ENCODE data around the gene KRTAP19-7. TPM values are rescaled to one million over a fixed set of nuclear protein-coding genes. Genes with fewer than 3 reads are reported as not detected.

The KRTAP19-7 gene, protein sequence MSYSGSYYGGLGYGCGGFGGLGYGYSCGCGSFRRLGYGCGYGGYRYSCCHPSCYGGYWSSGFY
- total RNA-seq: not detected in 2 replicates

DNA sequence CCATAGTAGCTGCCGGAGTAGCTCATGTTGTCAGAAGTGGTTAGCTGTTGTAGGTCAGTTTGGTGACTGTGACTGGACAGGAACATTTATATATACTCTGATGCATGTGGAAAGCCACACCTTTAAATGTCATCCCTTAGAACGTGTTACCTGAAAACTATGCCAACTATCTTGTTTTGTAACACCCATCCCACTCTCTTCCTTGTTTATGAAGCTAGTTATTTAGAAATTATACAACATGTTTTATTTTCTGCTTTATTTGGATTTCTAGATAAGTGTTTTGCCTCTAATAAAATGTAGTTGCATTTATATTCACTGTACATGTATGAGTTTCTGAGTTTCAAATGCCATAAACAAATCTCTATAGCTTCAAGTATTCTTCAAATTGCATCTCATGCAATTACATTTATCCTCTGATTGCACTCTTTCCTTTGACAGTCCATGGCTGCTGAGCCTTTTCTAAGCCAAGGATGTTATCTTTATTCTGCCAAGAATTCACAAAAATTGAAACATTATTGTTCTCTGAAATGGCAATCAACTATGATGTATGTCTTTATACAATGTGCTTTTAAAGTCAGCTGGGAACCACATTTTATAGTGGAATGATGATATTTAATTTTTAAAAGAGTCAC lies at the start of gene KRTAP19-7:
Gene KRTAP19-7, minus strand, starts transcription at position 51 of the 632 bp plus-strand sequence. Its CDS starts 25 bp downstream, at position 26.
- intact Hi-C loops (cut with micrococcal nuclease): no loop called here
- Mint-ChIP-seq H3K4me3 (ENCODE audit: low read depth) (no peak within 1 kb of the TSS), H3K27ac (no peak within 1 kb of the TSS), H3K27me3 (ENCODE audit: low read depth) (no peaks in the 10 kb centered on the region), H3K36me3 (ENCODE audit: low read depth) (no peaks in the 10 kb centered on the region), H3K9me3 (no peaks in the 10 kb centered on the region), H3K4me1 (ENCODE audit: low read depth) (no peaks in the 10 kb centered on the region)
- no peak for DNase-seq (ENCODE audit: low spot score)

DNA sequence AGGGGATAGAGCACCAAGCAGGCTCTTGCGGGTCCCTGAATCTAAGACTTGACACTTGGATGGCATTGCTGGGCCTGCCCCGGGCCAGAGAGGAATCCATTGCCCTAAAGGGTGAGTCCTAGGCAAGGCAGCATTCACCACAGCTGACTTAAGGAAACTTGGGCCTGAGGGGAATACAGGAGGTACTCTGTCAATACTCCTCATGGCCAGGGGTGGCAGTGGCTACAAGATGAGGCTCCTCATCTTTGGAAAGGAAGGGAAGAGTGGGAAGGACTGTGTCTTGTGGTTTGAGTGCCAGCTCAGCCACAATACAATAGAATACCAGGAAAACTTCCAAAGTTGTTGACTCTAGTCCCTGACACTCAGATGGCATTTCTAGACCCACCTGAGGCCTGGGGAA lies 44.9 kb upstream of the KRTAP19-7 start:
- Mint-ChIP-seq H3K4me3 (ENCODE audit: low read depth) (no peak overlapping the region), H3K27ac (no peak overlapping the region), H3K9me3 (peaks cover 23% of the 10 kb centered on the region), H3K4me1 (ENCODE audit: low read depth) (no peaks in the 10 kb centered on the region), H3K36me3 (ENCODE audit: low read depth) (no peaks in the 10 kb centered on the region), H3K27me3 (ENCODE audit: low read depth) (no peaks in the 10 kb centered on the region)
- intact Hi-C loops (cut with micrococcal nuclease): no loop called here
- no peak for DNase-seq (ENCODE audit: low spot score)

DNA sequence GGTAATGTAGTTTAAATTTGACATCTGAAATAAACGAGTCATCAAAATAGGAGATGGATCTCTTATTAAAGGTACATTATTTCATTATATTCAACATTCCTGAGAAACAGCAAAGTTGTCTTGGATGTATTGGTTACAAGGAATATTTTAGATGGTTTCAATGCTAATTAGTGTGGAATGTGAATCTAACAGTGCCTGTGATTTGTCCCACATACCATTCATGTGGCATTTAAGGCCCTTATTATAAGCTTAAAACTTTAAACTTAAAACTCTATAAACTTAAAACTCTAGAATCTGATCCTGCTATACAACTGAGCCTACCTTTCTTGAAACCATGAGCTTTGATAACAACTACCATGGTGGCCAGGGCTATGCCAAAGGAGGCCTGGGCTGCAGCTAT lies 39.7 kb upstream of the KRTAP19-7 start, which contains the start of gene KRTAP22-1:
Gene KRTAP22-1, plus strand, starts transcription at position 301 of the 400 bp plus-strand sequence.
- no peaks in the 10 kb centered on the region for H3K27me3 Mint-ChIP-seq (ENCODE audit: low read depth)
- H3K36me3 Mint-ChIP-seq (ENCODE audit: low read depth): no peaks in the 10 kb centered on the region
- intact Hi-C loops (cut with micrococcal nuclease): no loop called here

DNA sequence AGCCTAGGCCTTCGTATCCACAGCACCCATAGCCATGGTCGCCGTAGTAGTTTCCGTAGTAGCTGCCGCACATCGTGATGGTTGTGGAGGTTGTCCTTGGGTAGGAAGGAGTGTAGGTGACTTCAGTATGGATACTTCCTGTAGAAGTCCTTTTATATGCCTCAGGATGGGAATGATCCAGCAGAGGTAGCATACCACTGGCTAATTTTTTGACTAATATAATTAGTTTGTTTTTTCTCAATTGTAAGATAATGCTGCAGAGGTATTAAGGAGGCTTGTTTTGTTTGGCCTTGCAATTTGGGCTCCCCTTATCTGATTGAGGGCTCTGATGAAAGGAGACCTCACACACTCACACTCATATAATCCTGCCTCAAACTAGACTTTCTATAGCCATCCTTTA lies 37.7 kb upstream of the KRTAP19-7 start, which contains the start of gene KRTAP6-2:
Gene KRTAP6-2, minus strand, starts transcription at position 101 of the 400 bp plus-strand sequence. Its CDS starts 28 bp downstream, at position 73.
- H3K27me3 Mint-ChIP-seq (ENCODE audit: low read depth): no peaks in the 10 kb centered on the region
- H3K27ac Mint-ChIP-seq: no peak within 1 kb of the TSS
- peaks cover 11% of the 10 kb centered on the region for H3K9me3 Mint-ChIP-seq
- intact Hi-C loops (cut with micrococcal nuclease): no loop called here
- no peaks in the 10 kb centered on the region for H3K36me3 Mint-ChIP-seq (ENCODE audit: low read depth)
- H3K4me3 Mint-ChIP-seq (ENCODE audit: low read depth): no peak within 1 kb of the TSS
- no peaks in the 10 kb centered on the region for H3K4me1 Mint-ChIP-seq (ENCODE audit: low read depth)
- no peak for DNase-seq (ENCODE audit: low spot score)

More for the DNA sequence above, 39.7 kb upstream of the KRTAP19-7 start, which contains the start of gene KRTAP22-1:
- Mint-ChIP-seq H3K4me3 (ENCODE audit: low read depth) (no peak within 1 kb of the TSS), H3K27ac (no peak within 1 kb of the TSS), H3K9me3 (peaks cover 11% of the 10 kb centered on the region), H3K4me1 (ENCODE audit: low read depth) (no peaks in the 10 kb centered on the region)
- DNase-seq (ENCODE audit: low spot score): no peak

DNA sequence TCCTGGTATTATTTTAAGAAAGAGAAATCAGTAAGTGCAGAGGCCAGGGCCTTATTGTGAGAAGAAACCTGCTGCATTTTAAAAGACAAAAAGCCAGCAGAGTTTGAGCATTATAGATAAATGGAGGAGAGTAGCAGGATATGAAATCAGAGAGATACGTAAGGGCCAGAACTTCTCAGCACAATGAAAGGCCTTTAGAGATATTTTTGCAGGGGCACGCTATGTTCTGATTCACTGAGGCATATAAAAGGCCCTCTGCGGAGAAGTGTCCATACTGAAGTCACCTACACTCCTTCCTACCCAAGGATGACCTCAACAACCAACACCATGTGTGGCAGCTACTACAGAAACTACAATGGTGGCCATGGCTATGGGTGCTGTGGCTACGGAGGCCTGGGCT lies 31.0 kb upstream of the KRTAP19-7 start, which contains the start of gene KRTAP6-3:
Gene KRTAP6-3, plus strand, starts transcription at position 301 of the 400 bp plus-strand sequence. Its CDS starts 6 bp downstream, at position 307.
- DNase-seq (ENCODE audit: low spot score): no peak
- H3K36me3 Mint-ChIP-seq (ENCODE audit: low read depth): no peaks in the 10 kb centered on the region
- peaks cover 4% of the 10 kb centered on the region for H3K27me3 Mint-ChIP-seq (ENCODE audit: low read depth)
- H3K9me3 Mint-ChIP-seq: no peaks in the 10 kb centered on the region
- no peak within 1 kb of the TSS for H3K27ac Mint-ChIP-seq
- intact Hi-C loops (cut with micrococcal nuclease): no loop called here
- no peak within 1 kb of the TSS for H3K4me3 Mint-ChIP-seq (ENCODE audit: low read depth)
- H3K4me1 Mint-ChIP-seq (ENCODE audit: low read depth): peaks cover 3% of the 10 kb centered on the region

DNA sequence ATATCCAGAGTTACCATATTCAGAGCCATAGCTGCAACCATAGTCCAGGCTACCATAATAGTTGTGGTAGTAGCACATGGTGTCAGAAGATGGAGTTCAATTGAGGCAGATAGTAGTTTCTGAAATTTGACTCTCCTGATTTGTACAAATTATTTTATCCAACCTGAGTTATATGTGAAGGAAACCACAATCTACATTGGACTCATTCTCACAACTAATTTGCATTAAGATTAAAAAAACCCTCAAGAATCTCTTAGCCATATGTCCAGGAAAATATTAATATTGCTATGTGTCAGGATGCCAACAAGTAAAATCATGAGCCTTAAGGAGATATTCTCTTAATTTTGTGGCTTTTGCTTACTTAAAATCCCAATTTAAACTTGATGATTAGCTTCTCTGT lies 29.2 kb upstream of the KRTAP19-7 start, which contains the start of gene KRTAP22-2:
Gene KRTAP22-2, minus strand, starts transcription at position 101 of the 400 bp plus-strand sequence.
- Mint-ChIP-seq H3K4me3 (ENCODE audit: low read depth) (no peak within 1 kb of the TSS), H3K9me3 (no peaks in the 10 kb centered on the region), H3K27ac (no peak within 1 kb of the TSS), H3K27me3 (ENCODE audit: low read depth) (peaks cover 4% of the 10 kb centered on the region), H3K36me3 (ENCODE audit: low read depth) (no peaks in the 10 kb centered on the region), H3K4me1 (ENCODE audit: low read depth) (peaks cover 3% of the 10 kb centered on the region)
- intact Hi-C loops (cut with micrococcal nuclease): no loop called here
- DNase-seq (ENCODE audit: low spot score): no peak

DNA sequence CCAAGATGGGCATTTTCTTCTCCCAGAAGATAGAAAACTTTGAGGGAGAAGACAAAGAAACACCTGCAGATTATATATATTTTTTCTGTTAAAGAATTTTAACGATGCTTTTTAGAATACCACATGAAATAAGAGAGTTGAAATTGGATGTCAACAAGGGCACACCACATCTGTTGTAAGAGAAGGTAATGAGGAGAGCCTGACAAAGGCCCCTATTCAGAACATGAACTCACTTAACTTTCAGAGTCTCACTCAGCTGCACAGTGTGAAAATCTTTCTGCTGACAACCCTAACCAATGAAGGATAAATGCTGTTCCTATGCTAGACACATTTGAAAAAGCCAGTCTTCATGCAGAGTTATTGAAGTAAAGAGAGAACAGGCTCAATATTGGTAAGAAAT lies 21.8 kb upstream of the KRTAP19-7 start:
- H3K27me3 Mint-ChIP-seq (ENCODE audit: low read depth): peaks cover 5% of the 10 kb centered on the region
- no peaks in the 10 kb centered on the region for H3K9me3 Mint-ChIP-seq
- DNase-seq (ENCODE audit: low spot score): no peak
- intact Hi-C loops (cut with micrococcal nuclease): no loop called here
- no peaks in the 10 kb centered on the region for H3K36me3 Mint-ChIP-seq (ENCODE audit: low read depth)
- no peak overlapping the region for H3K4me3 Mint-ChIP-seq (ENCODE audit: low read depth)
- H3K4me1 Mint-ChIP-seq (ENCODE audit: low read depth): no peaks in the 10 kb centered on the region
- no peak overlapping the region for H3K27ac Mint-ChIP-seq

DNA sequence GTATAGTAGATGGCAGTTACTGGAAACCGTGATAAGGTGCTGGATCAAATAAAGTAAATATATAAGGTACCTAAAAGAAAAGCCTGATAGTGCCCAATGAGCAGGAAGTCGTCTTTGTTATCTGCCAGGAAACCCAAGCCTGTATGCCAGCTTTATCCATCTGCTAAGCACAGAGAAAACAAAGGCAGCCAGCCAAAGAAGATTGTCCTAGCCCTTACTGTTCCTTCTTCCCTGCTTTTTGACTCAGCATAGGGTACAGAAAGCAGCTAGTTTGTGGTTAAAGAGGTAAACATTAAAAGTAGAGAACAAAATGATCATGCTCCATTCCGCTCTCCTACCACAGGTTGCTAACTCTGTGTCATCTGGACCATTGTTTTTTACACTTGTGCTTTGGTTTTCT lies 19.0 kb upstream of the KRTAP19-7 start:
- peaks cover 5% of the 10 kb centered on the region for H3K27me3 Mint-ChIP-seq (ENCODE audit: low read depth)
- intact Hi-C loops (cut with micrococcal nuclease): no loop called here

DNA sequence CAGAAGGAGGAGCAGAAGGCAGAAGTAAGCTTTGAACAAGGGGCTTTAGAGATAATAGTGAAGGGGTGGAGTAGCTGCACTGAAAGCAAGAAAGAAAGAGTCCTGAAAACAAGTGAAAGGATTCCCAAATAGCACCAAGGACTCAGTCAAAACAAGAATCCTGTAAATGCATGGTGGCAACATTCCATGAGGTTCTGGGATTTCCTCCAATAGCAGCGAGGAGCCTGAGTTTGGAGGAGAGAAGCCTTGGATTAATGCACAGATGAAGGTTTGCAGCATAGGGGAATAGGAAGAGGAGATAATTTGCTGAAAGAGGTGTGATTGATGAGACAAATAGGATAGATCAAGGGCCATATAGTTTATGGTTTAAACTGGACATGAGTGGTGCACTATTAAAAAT lies 18.2 kb upstream of the KRTAP19-7 start:
- Mint-ChIP-seq H3K4me1 (ENCODE audit: low read depth) (peaks cover 3% of the 10 kb centered on the region), H3K4me3 (ENCODE audit: low read depth) (no peak overlapping the region), H3K36me3 (ENCODE audit: low read depth) (no peaks in the 10 kb centered on the region), H3K9me3 (no peaks in the 10 kb centered on the region), H3K27me3 (ENCODE audit: low read depth) (no peaks in the 10 kb centered on the region), H3K27ac (no peak overlapping the region)
- intact Hi-C loops (cut with micrococcal nuclease): no loop called here
- no peak for DNase-seq (ENCODE audit: low spot score)

More for the DNA sequence above, 19.0 kb upstream of the KRTAP19-7 start:
- DNase-seq (ENCODE audit: low spot score): no peak
- no peak overlapping the region for H3K27ac Mint-ChIP-seq
- no peak overlapping the region for H3K4me3 Mint-ChIP-seq (ENCODE audit: low read depth)
- peaks cover 3% of the 10 kb centered on the region for H3K4me1 Mint-ChIP-seq (ENCODE audit: low read depth)
- H3K9me3 Mint-ChIP-seq: no peaks in the 10 kb centered on the region
- H3K36me3 Mint-ChIP-seq (ENCODE audit: low read depth): no peaks in the 10 kb centered on the region

DNA sequence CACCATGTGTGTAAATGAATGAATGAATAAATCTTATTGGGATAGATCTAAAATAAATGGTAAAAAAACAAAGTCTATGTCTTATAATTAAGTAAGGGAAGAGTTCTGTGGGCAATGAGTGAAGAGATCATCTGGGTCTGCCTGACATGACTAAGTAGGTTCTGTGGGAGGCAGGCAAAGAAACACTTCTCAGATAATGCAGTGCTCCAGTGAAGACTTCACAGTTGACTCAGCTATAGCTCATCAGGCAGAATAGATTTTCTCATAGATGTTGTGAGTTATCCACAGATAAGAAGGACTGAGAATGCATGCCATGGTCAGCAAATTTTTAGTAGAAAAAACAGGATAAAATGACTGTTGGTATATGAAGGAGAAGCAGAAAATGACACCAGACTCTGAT lies 16.7 kb upstream of the KRTAP19-7 start:
- Mint-ChIP-seq H3K27me3 (ENCODE audit: low read depth) (no peaks in the 10 kb centered on the region), H3K27ac (no peak overlapping the region), H3K4me1 (ENCODE audit: low read depth) (peaks cover 3% of the 10 kb centered on the region), H3K4me3 (ENCODE audit: low read depth) (no peak overlapping the region), H3K9me3 (no peaks in the 10 kb centered on the region), H3K36me3 (ENCODE audit: low read depth) (no peaks in the 10 kb centered on the region)
- intact Hi-C loops (cut with micrococcal nuclease): no loop called here
- no peak for DNase-seq (ENCODE audit: low spot score)

DNA sequence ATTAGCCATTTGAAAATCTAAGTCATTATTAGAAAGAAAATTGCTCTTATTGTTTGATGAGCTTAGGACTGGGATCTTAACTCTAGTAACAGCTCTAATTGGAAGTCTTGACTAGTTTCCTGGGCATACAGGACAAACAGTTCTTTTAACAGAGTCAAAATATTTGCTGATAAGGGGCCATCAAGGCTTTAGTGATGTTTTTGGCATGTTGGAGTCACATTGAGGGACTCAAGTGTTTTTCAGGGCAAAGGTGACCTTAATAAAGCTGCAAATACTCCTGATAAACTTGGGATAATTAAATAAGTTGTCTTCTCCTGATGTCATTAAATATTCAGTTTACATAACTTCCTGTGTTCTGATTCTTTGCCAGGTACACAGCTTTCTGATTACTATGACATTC lies 6.5 kb upstream of the KRTAP19-7 start:
- Mint-ChIP-seq H3K9me3 (no peaks in the 10 kb centered on the region), H3K27me3 (ENCODE audit: low read depth) (no peaks in the 10 kb centered on the region), H3K4me3 (ENCODE audit: low read depth) (no peak overlapping the region), H3K27ac (no peak overlapping the region), H3K4me1 (ENCODE audit: low read depth) (no peaks in the 10 kb centered on the region), H3K36me3 (ENCODE audit: low read depth) (no peaks in the 10 kb centered on the region)
- intact Hi-C loops (cut with micrococcal nuclease): no loop called here
- DNase-seq (ENCODE audit: low spot score): no peak

DNA sequence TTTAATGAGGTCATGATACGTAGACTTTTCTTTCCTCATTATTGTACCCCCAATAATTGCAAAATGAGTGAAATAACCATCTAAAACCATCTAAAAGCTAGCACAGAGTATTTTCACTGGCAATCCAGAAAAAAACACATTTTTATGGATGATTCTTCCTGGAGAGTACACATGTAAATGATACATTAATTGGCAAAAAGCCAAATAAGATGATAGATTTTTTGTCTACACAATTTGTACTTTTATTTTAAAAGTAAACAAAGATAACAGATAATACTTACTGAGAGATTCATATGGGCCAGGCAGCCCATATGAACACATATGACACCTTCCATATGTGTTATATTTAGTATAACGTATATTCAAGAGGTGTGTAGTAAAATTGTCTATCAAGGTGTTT lies 2.5 kb upstream of the KRTAP19-7 start:
- no peaks in the 10 kb centered on the region for H3K4me1 Mint-ChIP-seq (ENCODE audit: low read depth)
- no peaks in the 10 kb centered on the region for H3K9me3 Mint-ChIP-seq
- no peak for DNase-seq (ENCODE audit: low spot score)
- H3K27me3 Mint-ChIP-seq (ENCODE audit: low read depth): no peaks in the 10 kb centered on the region
- H3K36me3 Mint-ChIP-seq (ENCODE audit: low read depth): no peaks in the 10 kb centered on the region
- H3K4me3 Mint-ChIP-seq (ENCODE audit: low read depth): no peak overlapping the region
- H3K27ac Mint-ChIP-seq: no peak overlapping the region
- intact Hi-C loops (cut with micrococcal nuclease): no loop called here

DNA sequence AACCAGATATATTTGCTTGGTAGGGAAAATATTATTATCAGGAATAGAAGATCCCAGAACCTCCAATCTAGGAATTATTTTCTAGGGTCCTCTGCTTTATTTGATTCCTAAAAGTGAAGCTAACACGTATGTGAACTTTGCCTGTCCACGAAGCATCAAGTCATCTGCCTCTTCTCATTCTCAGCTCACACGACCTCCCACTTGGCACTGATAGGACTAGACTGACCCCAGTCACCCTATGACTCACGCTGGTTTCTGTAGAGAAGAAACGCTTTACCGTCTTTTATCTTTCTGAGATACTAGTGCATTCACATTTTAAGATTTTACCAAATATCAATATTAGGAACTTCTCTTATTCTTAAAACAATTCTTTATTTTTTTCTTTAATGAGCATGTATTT lies 2.0 kb upstream of the KRTAP19-7 start:
- intact Hi-C loops (cut with micrococcal nuclease): no loop called here
- Mint-ChIP-seq H3K36me3 (ENCODE audit: low read depth) (no peaks in the 10 kb centered on the region), H3K9me3 (no peaks in the 10 kb centered on the region), H3K4me3 (ENCODE audit: low read depth) (no peak overlapping the region), H3K4me1 (ENCODE audit: low read depth) (no peaks in the 10 kb centered on the region), H3K27me3 (ENCODE audit: low read depth) (no peaks in the 10 kb centered on the region), H3K27ac (no peak overlapping the region)
- no peak for DNase-seq (ENCODE audit: low spot score)

Measured in activated T-helper 2 cell treated with anti-CD3 and anti-CD28 coated beads, Interferon-gamma antibody, Interleukin-2, Interleukin-4, amounts not matched to agents 10 μg/mL and 5 μg/mL and 100 μg/mL, durations not matched to agents 14 hours and 24 hours and 36 hours (primary cell).